ENCODE measurements around the gene NFS1.

Gene NFS1

GRCh38 chr20:35641743-35642142, 57.4 kb downstream of the NFS1 start:
- peaks cover 17% of the 10 kb centered on the region for H3K36me3 Mint-ChIP-seq
- no peak overlapping the region for H3K4me3 Mint-ChIP-seq
- H3K27ac Mint-ChIP-seq, result no peak overlapping the region
- CTCF ChIA-PET, result interaction anchor here (1.0 kb wide), 1 partner anchor 23 kb away, joined by 4 read pairs; no protein-coding TSS in a partner anchor
- DNase-seq, result no peak
- H3K9me3 Mint-ChIP-seq, result no peaks in the 10 kb centered on the region
- peaks cover 19% of the 10 kb centered on the region for H3K4me1 Mint-ChIP-seq
- H3K27me3 Mint-ChIP-seq, result no peaks in the 10 kb centered on the region

GRCh38 chr20:35640724-35641123, 58.4 kb downstream of the NFS1 start:
- H3K4me3 Mint-ChIP-seq, result no peak overlapping the region
- no peaks in the 10 kb centered on the region for H3K27me3 Mint-ChIP-seq
- peaks cover 16% of the 10 kb centered on the region for H3K4me1 Mint-ChIP-seq
- CTCF ChIA-PET, result no interaction called here
- DNase-seq, result no peak
- H3K27ac Mint-ChIP-seq, result no peak overlapping the region
- H3K36me3 Mint-ChIP-seq, result peaks cover 15% of the 10 kb centered on the region
- H3K9me3 Mint-ChIP-seq, result no peaks in the 10 kb centered on the region

DNA sequence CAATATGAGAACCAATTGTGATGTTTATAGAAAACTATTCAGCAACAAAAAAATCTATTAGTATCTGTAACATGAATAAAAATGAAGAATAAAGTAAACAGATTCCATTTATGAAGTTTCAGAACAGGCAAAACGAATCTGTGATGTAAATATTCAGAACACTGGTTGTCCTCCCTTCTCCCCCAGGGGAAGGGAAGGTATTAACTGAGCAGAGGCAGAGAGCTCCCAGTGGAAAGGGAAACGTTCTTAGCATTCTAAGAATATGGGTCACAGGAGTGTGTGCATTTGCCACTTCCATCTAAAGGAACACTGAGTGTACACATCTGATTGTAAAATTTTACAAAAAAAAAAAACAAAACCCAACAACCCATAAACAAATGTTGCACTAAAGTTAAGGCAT, 60.4 kb downstream of the NFS1 start:
- CTCF ChIA-PET, result no interaction called here
- H3K4me3 Mint-ChIP-seq, result no peak overlapping the region
- no peaks in the 10 kb centered on the region for H3K27me3 Mint-ChIP-seq
- H3K9me3 Mint-ChIP-seq, result no peaks in the 10 kb centered on the region
- peaks cover 12% of the 10 kb centered on the region for H3K4me1 Mint-ChIP-seq
- no peak overlapping the region for H3K27ac Mint-ChIP-seq
- DNase-seq, result no peak
- H3K36me3 Mint-ChIP-seq, result peaks cover 12% of the 10 kb centered on the region

DNA sequence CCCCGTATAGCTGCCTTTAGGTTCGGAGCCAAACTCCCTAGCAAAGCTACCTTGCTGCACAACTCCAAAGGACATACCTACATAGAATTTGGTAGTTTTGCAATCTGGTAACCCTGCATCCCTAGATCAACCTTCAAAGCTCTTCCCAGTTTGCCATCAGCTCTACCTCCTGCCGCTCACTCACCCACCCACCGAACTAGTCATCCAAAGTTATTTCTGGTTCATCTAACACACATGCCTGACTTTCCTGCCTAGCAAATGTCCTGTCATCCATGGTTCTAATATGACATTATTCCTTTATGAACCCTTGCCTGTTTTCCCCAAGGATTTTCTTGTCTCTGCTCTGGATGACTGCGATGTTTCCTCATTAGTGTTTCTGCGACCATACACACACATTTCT, 61.9 kb downstream of the NFS1 start:
- CTCF ChIA-PET, result interaction anchor here (0.5 to 1.3 kb wide), 3 partner anchors 14 to 21 kb away, joined by 3 to 4 read pairs (median 3); no protein-coding TSS in a partner anchor
- H3K27me3 Mint-ChIP-seq, result no peaks in the 10 kb centered on the region
- no peaks in the 10 kb centered on the region for H3K9me3 Mint-ChIP-seq
- peak overlapping the region; percentile 13 for H3K27ac Mint-ChIP-seq
- H3K4me3 Mint-ChIP-seq, result no peak overlapping the region
- H3K4me1 Mint-ChIP-seq, result peaks cover 6% of the 10 kb centered on the region
- DNase-seq, result no peak
- H3K36me3 Mint-ChIP-seq, result peaks cover 6% of the 10 kb centered on the region

DNA sequence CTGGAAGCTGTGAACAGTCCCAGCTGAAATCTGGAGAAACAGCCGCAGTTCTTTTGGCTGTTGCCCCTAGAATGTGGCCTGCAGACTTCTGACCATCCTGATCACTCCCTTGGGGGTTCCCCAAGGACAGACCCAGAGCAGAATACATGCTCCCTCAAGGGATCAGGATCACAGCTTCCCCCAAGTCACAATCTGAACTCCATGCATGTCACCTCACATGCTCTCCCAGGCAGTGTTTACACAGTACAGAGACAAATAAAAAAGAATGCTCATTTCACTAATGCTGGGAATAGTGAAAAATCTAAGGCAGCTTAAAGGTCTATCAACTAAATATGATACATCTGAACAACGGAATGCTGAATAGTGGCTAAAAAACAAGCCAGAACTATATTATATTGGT, 63.1 kb downstream of the NFS1 start:
- Mint-ChIP-seq H3K4me3 (no peak overlapping the region), H3K36me3 (peaks cover 7% of the 10 kb centered on the region), H3K27me3 (no peaks in the 10 kb centered on the region), H3K9me3 (no peaks in the 10 kb centered on the region), H3K27ac (no peak overlapping the region), H3K4me1 (peaks cover 6% of the 10 kb centered on the region)
- DNase-seq, result no peak
- CTCF ChIA-PET, result interaction anchor here (1.3 kb wide), 1 partner anchor 17 kb away, joined by 4 read pairs; no protein-coding TSS in a partner anchor

- Mint-ChIP-seq H3K36me3 (peaks cover 9% of the 10 kb centered on the region), H3K4me3 (no peak overlapping the region), H3K9me3 (no peaks in the 10 kb centered on the region), H3K4me1 (peaks cover 6% of the 10 kb centered on the region), H3K27me3 (no peaks in the 10 kb centered on the region), H3K27ac (no peak overlapping the region)
- no peak for DNase-seq
- CTCF ChIA-PET, result no interaction called here
Measured at GRCh38 chr20:35635652-35636051, 63.5 kb downstream of the NFS1 start.

DNA sequence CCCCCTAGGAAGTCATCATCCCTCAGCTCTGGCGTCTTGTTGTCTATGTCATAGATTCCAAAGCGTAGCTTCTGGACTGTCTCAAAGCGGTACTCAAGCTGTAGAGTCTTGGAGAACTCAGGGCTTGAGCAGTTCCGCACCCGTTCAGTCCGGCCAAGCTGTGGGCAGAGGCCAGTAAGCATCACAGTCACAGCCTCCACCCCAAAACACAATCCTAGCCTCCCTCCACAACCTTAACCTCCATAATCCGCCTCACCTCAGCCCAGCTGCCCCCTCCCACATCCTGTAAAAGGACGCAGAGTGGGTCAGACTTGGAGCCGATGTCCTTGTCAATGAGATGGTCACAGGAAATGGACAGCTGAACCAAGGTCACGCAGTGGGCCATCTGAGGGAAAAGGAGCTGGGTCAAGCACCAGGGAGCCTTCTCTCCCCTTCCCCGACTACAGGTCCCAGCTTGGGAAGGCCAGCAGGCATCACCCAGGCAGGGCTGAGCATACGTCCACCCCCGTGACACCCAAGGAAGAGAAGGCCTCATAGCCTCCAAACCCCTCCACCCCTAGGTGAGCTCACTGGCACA, 66.5 kb downstream of the NFS1 start:
- no peaks in the 10 kb centered on the region for H3K27me3 Mint-ChIP-seq
- peaks cover 2% of the 10 kb centered on the region for H3K4me1 Mint-ChIP-seq
- H3K4me3 Mint-ChIP-seq, result no peak overlapping the region
- no peaks in the 10 kb centered on the region for H3K9me3 Mint-ChIP-seq
- no peak overlapping the region for H3K27ac Mint-ChIP-seq
- DNase-seq, result no peak
- H3K36me3 Mint-ChIP-seq, result peaks cover 28% of the 10 kb centered on the region
- CTCF ChIA-PET, result interaction anchor here (1.5 kb wide), 1 partner anchor 13 kb away, joined by 5 read pairs; no protein-coding TSS in a partner anchor

DNA sequence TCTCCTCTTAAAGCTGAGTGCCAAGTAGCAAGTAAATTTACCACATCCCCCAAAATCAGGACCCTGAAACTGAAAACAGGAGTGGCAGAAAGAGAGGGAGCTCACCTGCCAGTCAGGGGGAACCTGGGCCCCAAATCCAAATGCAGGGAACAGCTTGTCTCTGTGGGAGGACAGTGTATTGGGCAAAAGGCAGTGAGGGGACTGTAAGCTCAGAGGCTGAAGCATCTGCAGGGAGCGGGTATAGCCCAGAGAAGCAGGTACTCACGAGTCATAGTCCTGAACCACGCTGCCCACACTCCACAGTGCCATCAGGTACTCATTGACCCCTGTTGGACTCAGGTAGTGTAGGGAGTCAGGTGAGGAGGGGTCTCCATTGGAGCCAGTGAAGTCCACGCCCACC, 68.5 kb downstream of the NFS1 start:
- H3K4me3 Mint-ChIP-seq, result no peak overlapping the region
- H3K9me3 Mint-ChIP-seq, result no peaks in the 10 kb centered on the region
- no peaks in the 10 kb centered on the region for H3K27me3 Mint-ChIP-seq
- peaks cover 45% of the 10 kb centered on the region for H3K36me3 Mint-ChIP-seq
- CTCF ChIA-PET, result interaction anchor here (1.7 to 2.0 kb wide), 2 partner anchors 9 to 12 kb away, joined by 5 to 9 read pairs; no protein-coding TSS in a partner anchor
- DNase-seq, result no peak
- peaks cover 2% of the 10 kb centered on the region for H3K4me1 Mint-ChIP-seq
- no peak overlapping the region for H3K27ac Mint-ChIP-seq

GRCh38 chr20:35629427-35630145, 69.6 kb downstream of the NFS1 start:
- Mint-ChIP-seq H3K27ac (peak overlapping the region; percentile 20), H3K4me1 (no peaks in the 10 kb centered on the region), H3K9me3 (no peaks in the 10 kb centered on the region), H3K36me3 (peaks cover 49% of the 10 kb centered on the region), H3K4me3 (no peak overlapping the region), H3K27me3 (no peaks in the 10 kb centered on the region)
- CTCF ChIA-PET, result interaction anchor here (0.7 to 2.0 kb wide), 2 partner anchors 9 to 11 kb away, joined by 3 to 9 read pairs; no protein-coding TSS in a partner anchor
- no peak for DNase-seq

GRCh38 chr20:35627121-35627520, 72.0 kb downstream of the NFS1 start:
- Mint-ChIP-seq H3K27me3 (no peaks in the 10 kb centered on the region), H3K27ac (no peak overlapping the region), H3K36me3 (peaks cover 47% of the 10 kb centered on the region), H3K9me3 (no peaks in the 10 kb centered on the region), H3K4me1 (no peaks in the 10 kb centered on the region), H3K4me3 (no peak overlapping the region)
- DNase-seq, result no peak
- CTCF ChIA-PET, result no interaction called here

DNA sequence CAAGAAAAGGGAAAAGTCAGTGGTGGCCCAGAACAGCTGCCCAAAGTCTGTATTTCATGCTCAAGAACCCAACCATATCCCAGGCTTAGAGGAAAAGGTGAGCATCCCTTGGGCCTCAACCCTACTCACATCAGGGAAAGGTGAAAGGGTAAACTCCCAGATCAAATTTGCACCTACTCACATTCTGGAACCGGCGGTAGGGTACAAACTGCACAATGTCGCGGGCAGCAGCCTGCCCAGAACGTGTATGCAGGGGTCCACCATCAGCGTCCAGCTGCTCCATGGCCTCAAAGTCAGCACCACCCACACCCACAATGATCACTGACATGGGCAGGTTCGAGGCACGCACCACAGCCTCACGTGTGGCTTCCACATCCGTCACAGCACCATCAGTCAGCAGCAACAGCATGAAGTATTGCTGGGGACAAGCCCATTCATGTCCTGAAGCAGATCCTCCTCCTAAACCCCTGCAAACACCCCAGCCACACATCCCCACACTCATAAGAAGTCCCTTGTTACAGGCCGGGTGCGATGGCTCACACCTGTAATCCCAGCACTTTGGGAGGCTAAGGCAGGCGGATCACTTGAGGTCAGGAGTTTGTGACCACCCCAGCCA, 72.7 kb downstream of the NFS1 start:
- H3K36me3 Mint-ChIP-seq, result peaks cover 51% of the 10 kb centered on the region
- H3K4me1 Mint-ChIP-seq, result no peaks in the 10 kb centered on the region
- DNase-seq, result no peak
- no peaks in the 10 kb centered on the region for H3K9me3 Mint-ChIP-seq
- H3K4me3 Mint-ChIP-seq, result no peak overlapping the region
- no peak overlapping the region for H3K27ac Mint-ChIP-seq
- H3K27me3 Mint-ChIP-seq, result no peaks in the 10 kb centered on the region
- CTCF ChIA-PET, result no interaction called here

GRCh38 chr20:35625584-35626385, 73.4 kb downstream of the NFS1 start:
- Mint-ChIP-seq H3K36me3 (peaks cover 50% of the 10 kb centered on the region), H3K27ac (peak overlapping the region; percentile 25), H3K9me3 (no peaks in the 10 kb centered on the region)

GRCh38 chr20:35621560-35621946, 77.6 kb downstream of the NFS1 start:
- CTCF ChIA-PET, result interaction anchor here (2.1 kb wide), 1 partner anchor 10 kb away, joined by 5 read pairs; no protein-coding TSS in a partner anchor
- Mint-ChIP-seq H3K27ac (no peak overlapping the region), H3K36me3 (peaks cover 23% of the 10 kb centered on the region), H3K4me3 (no peak overlapping the region), H3K4me1 (peaks cover 31% of the 10 kb centered on the region), H3K27me3 (peaks cover 23% of the 10 kb centered on the region), H3K9me3 (no peaks in the 10 kb centered on the region)
- DNase-seq, result no peak

More at GRCh38 chr20:35625584-35626385, 73.4 kb downstream of the NFS1 start:
- Mint-ChIP-seq H3K4me3 (no peak overlapping the region), H3K27me3 (no peaks in the 10 kb centered on the region), H3K4me1 (no peaks in the 10 kb centered on the region)
- CTCF ChIA-PET, result interaction anchor here (1.3 kb wide), 1 partner anchor 75 kb away, joined by 3 read pairs; no protein-coding TSS in a partner anchor
- DNase-seq, result no peak

All from activated naive CD4-positive, alpha-beta T cell treated with anti-CD3 and anti-CD28 coated beads, Interleukin-2, amount 10 ng/mL, durations not matched to agents 7 days and 5 days (primary cell).